ENCODE measurements around the gene BABAM2.

- TF ChIP-seq POLR2A (IDR thresholded peaks at IDR 0.05) (no peak), CTCF (IDR thresholded peaks at IDR 0.05) (no peak)
These were observed 312.2 kb downstream of the BABAM2 start for GRCh38 chr2:28202719-28203118.

Measured in heart left ventricle (tissue), 13 donors.